ENCODE results near the gene IGF2.

IGF2 gene

GRCh38 chr11:2122907-2123627 lies 16.1 kb downstream of the IGF2 start:
- DNase-seq (ENCODE audit: low read depth in 3 of 3), result no peak

- no peak for DNase-seq (ENCODE audit: low read depth in 3 of 3)
Observed at GRCh38 chr11:2122222-2122906, 16.8 kb downstream of the IGF2 start.

- DNase-seq (ENCODE audit: low read depth in 3 of 3), result no peak
Observed at GRCh38 chr11:2121227-2122130, 17.7 kb downstream of the IGF2 start.

- DNase-seq (ENCODE audit: low read depth in 3 of 3), result no peak
Observed at GRCh38 chr11:2120359-2121100, 18.7 kb downstream of the IGF2 start.

GRCh38 chr11:2118677-2119076 lies 20.5 kb downstream of the IGF2 start:
- no peak for DNase-seq (ENCODE audit: low read depth in 3 of 3)

GRCh38 chr11:2116680-2117079 lies 22.5 kb downstream of the IGF2 start:
- no peak for DNase-seq (ENCODE audit: low read depth in 3 of 3)

GRCh38 chr11:2115308-2115707 lies 23.9 kb downstream of the IGF2 start:
- DNase-seq (ENCODE audit: low read depth in 3 of 3), result no peak

- no peak for DNase-seq (ENCODE audit: low read depth in 3 of 3)
Observed at GRCh38 chr11:2114430-2115241, 24.6 kb downstream of the IGF2 start.

GRCh38 chr11:2113776-2114175 lies 25.4 kb downstream of the IGF2 start:
- DNase-seq (ENCODE audit: low read depth in 3 of 3), result no peak

GRCh38 chr11:2110521-2110920 lies 28.7 kb downstream of the IGF2 start:
- no peak for DNase-seq (ENCODE audit: low read depth in 3 of 3)

- no peak for DNase-seq (ENCODE audit: low read depth in 3 of 3)
Observed at GRCh38 chr11:2109541-2110019, 29.6 kb downstream of the IGF2 start.

- no peak for DNase-seq (ENCODE audit: low read depth in 3 of 3)
Observed at GRCh38 chr11:2108675-2109491, 30.3 kb downstream of the IGF2 start.

GRCh38 chr11:2107941-2108630 lies 31.1 kb downstream of the IGF2 start:
- no peak for DNase-seq (ENCODE audit: low read depth in 3 of 3)

- DNase-seq (ENCODE audit: low read depth in 3 of 3), result no peak
Observed at GRCh38 chr11:2107521-2107920, 31.7 kb downstream of the IGF2 start.

GRCh38 chr11:2106583-2107209 lies 32.5 kb downstream of the IGF2 start:
- no peak for DNase-seq (ENCODE audit: low read depth in 3 of 3)

- DNase-seq (ENCODE audit: low read depth in 3 of 3), result no peak
Observed at GRCh38 chr11:2105511-2105910, 33.7 kb downstream of the IGF2 start.

- no peak for DNase-seq (ENCODE audit: low read depth in 3 of 3)
Observed at GRCh38 chr11:2104524-2105440, 34.4 kb downstream of the IGF2 start.

All from stimulated activated CD4-positive, alpha-beta T cell treated with anti-CD3 and anti-CD28 coated beads, TNF-alpha, amount 100 ng/mL, for 4 hours (primary cell).